A673 (cell line): Measurements from ENCODE around the gene DNAJB6.

Source experiments
- EZH2 ChIP-seq: fragments of 200-600 bp; sonication (generic); IDR thresholded peaks from 2 replicates; pipeline ENCODE4 v1.6.1; 2017; ENCODE audit warnings: borderline replicate concordance, low read depth, mild to moderate bottlenecking, mixed read lengths, antibody characterized with exemption, low read length; ENCODE audit not compliant: poor library complexity, severe bottlenecking
- TF ChIP-seq, protein P1 (sequence below): fragments of 300-800, 200-600 bp; sonication (generic); conservative IDR thresholded peaks from 2 replicates; pipeline ENCODE4 v1.5.1; 2017; ENCODE audit warnings: low read depth, mild to moderate bottlenecking, antibody characterized with exemption, low read length, moderate library complexity, mixed read lengths

DNA sequence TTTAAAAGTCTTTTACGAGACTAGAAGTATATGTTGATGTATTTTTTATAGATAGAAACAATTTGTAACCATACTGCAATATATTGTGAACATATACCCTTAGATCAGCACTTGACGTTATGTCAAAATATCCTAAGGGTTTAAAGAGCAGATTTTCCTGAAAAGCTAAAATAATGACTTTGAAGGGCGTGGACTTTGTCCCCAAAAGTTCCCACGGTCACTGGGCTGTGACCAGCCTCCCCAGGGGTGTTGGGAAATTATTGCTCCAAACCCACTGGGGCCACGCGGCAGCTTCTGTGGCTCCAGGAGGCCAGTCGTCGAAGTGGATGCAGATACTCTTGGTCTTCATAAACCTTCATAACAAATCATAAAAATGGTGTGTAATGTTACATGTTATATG lies 29.9 kb downstream of the DNAJB6 start:
- TF ChIP-seq, protein P1, sequence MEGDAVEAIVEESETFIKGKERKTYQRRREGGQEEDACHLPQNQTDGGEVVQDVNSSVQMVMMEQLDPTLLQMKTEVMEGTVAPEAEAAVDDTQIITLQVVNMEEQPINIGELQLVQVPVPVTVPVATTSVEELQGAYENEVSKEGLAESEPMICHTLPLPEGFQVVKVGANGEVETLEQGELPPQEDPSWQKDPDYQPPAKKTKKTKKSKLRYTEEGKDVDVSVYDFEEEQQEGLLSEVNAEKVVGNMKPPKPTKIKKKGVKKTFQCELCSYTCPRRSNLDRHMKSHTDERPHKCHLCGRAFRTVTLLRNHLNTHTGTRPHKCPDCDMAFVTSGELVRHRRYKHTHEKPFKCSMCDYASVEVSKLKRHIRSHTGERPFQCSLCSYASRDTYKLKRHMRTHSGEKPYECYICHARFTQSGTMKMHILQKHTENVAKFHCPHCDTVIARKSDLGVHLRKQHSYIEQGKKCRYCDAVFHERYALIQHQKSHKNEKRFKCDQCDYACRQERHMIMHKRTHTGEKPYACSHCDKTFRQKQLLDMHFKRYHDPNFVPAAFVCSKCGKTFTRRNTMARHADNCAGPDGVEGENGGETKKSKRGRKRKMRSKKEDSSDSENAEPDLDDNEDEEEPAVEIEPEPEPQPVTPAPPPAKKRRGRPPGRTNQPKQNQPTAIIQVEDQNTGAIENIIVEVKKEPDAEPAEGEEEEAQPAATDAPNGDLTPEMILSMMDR = no peak
- no peak for TF ChIP-seq EZH2
